GM21447 (cell line): ENCODE results near the gene ETV5.

ENCODE experiments used
- ATAC-seq: cut with Tn5 transposase; IDR thresholded peaks from one replicate; pipeline ENCODE4 v1.9.1; 2021; ENCODE audit not compliant: unreplicated experiment

ETV5 gene

GRCh38 chr3:186108941-186109865 is at the start of gene ETV5:
TSS of gene ETV5 (minus strand) at chr3:186109089. CDS start at chr3:186105868, 3,221 bp downstream.
- ATAC-seq, result peak; percentile 93

GRCh38 chr3:186154641-186155040 is 45.8 kb upstream of the ETV5 start:
- ATAC-seq, result no peak

GRCh38 chr3:186152889-186153292 is 44.0 kb upstream of the ETV5 start:
- peak; percentile 90 for ATAC-seq

- peak; percentile 25 for ATAC-seq
Observed at GRCh38 chr3:186152361-186152798, 43.5 kb upstream of the ETV5 start.

GRCh38 chr3:186151077-186151971 is 42.4 kb upstream of the ETV5 start:
- ATAC-seq, result peak; percentile 40

- no peak for ATAC-seq
Observed at GRCh38 chr3:186150041-186150830, 41.3 kb upstream of the ETV5 start.

- ATAC-seq, result no peak
Observed at GRCh38 chr3:186149319-186149960, 40.6 kb upstream of the ETV5 start.

- no peak for ATAC-seq
Observed at GRCh38 chr3:186144257-186144656, 35.4 kb upstream of the ETV5 start.

- no peak for ATAC-seq
Observed at GRCh38 chr3:186143250-186143649, 34.4 kb upstream of the ETV5 start.

- ATAC-seq, result no peak
Observed at GRCh38 chr3:186142393-186142932, 33.6 kb upstream of the ETV5 start.

GRCh38 chr3:186141790-186142189 is 32.9 kb upstream of the ETV5 start:
- ATAC-seq, result no peak

- no peak for ATAC-seq
Observed at GRCh38 chr3:186138272-186138981, 29.5 kb upstream of the ETV5 start.

- ATAC-seq, result no peak
Observed at GRCh38 chr3:186137051-186137685, 28.3 kb upstream of the ETV5 start.

- no peak for ATAC-seq
Observed at GRCh38 chr3:186133980-186134379, 25.1 kb upstream of the ETV5 start.

- ATAC-seq, result no peak
Observed at GRCh38 chr3:186132487-186132886, 23.6 kb upstream of the ETV5 start.

GRCh38 chr3:186129206-186129605 is 20.3 kb upstream of the ETV5 start:
- no peak for ATAC-seq

- ATAC-seq, result no peak
Observed at GRCh38 chr3:186128158-186128557, 19.3 kb upstream of the ETV5 start.

- ATAC-seq, result no peak
Observed at GRCh38 chr3:186127463-186127862, 18.6 kb upstream of the ETV5 start.

- no peak for ATAC-seq
Observed at GRCh38 chr3:186125118-186125517, 16.2 kb upstream of the ETV5 start.
